OCI-LY3 (cell line): Measurements from ENCODE around the gene SDK2.

Source experiments
- EZH2phosphoT487 ChIP-seq: fragments of 200-600 bp; shearing (Covaris generic); IDR thresholded peaks from 2 replicates; pipeline ENCODE4 v1.6.1; 2018; ENCODE audit warnings: antibody characterized with exemption, mixed run types, low read depth
- TF ChIP-seq, protein P1 (sequence below): fragments of 200-600, 300-600 bp; sonication (generic); IDR thresholded peaks from 2 replicates; pipeline ENCODE4 v1.5.1; 2014; ENCODE audit warnings: antibody characterized with exemption, low read length, low read depth

DNA sequence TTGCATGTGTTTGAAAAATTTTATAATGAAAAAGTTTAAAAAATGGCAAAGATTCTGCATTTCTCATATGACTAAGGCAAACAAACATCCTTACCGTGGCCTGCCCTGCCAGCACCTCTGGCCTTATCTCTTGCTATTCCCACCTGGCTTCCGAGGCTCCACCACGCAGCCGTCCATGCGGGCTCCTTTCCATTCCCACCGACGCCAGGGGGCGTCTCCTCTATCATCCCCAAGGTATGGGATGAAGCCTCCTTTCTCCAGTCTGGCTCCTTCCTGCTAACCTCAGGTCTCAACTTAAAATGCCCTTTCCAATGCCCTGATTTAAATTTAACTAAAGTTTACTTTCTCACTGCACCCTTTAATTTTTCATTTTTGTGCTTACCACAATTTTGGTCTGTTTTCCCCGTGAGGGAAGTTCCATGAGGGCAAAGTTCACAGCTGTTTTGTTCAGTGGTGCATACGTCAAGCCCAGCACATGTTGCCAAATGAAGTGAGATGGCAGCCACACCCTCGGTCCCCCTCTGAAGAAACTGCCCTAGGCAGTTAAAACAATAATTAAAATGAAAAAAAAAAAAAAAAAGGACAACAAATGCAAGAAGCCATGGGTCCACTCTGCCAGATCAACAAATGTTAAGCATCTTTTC is 13.3 kb upstream of the SDK2 start:
- TF ChIP-seq, protein P1, sequence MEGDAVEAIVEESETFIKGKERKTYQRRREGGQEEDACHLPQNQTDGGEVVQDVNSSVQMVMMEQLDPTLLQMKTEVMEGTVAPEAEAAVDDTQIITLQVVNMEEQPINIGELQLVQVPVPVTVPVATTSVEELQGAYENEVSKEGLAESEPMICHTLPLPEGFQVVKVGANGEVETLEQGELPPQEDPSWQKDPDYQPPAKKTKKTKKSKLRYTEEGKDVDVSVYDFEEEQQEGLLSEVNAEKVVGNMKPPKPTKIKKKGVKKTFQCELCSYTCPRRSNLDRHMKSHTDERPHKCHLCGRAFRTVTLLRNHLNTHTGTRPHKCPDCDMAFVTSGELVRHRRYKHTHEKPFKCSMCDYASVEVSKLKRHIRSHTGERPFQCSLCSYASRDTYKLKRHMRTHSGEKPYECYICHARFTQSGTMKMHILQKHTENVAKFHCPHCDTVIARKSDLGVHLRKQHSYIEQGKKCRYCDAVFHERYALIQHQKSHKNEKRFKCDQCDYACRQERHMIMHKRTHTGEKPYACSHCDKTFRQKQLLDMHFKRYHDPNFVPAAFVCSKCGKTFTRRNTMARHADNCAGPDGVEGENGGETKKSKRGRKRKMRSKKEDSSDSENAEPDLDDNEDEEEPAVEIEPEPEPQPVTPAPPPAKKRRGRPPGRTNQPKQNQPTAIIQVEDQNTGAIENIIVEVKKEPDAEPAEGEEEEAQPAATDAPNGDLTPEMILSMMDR, result peak; percentile 33; the same call in 1 of the 2 replicates
- TF ChIP-seq EZH2phosphoT487, result no peak
